ENCODE results near the gene FGD3. TPM values are rescaled to one million over a fixed set of nuclear protein-coding genes. Genes with fewer than 3 reads are reported as not detected.

The FGD3 gene
- total and polyA plus RNA-seq, 2 donors (not counting 1 experiment from before 2014, with no cell fraction given): 130 to 134 TPM

DNA sequence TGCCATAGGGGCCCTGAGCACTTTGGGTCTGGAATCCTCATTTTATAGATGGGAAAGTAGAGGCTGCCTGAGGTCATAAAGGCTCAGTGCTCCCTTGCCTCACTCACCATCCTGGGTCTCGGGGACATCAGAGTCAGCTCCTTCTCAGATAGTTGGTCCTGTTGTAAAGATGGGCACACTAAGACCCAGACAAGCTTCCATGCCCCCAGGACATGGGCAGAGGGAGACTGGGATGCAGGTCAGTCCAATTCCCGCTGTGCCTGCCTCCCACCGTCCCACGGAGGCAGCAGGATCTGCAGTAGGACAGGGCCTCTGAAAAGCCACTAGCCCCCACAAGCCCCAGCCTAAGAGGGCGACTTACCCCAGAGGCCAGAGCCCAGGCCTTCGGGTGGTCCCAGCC lies 92.1 kb downstream of the FGD3 start:
- no peak overlapping the region for H3K27ac ChIP-seq (ENCODE audit: low read length in 2 of 2)
- H3K9ac ChIP-seq (ENCODE audit: low read length): no peak overlapping the region
- no peak overlapping the region for H3K4me2 ChIP-seq (replicated peaks; ENCODE audit: low read depth, low read length, poor library complexity, severe bottlenecking)
- CTCF ChIA-PET: interaction anchor here (1.0 kb wide), 1 partner anchor 25 kb away, joined by 3 read pairs; no protein-coding TSS in a partner anchor
- peaks cover 15 to 34% of the 10 kb centered on the region in 2 donors for H3K4me1 ChIP-seq (ENCODE audit: control insufficient read depth in 2 of 2, insufficient read depth in 2 of 2, low read length in 2 of 2)
- ATAC-seq (ENCODE audit: low read depth) (no peak), DNase-seq (no peak)
- Mint-ChIP-seq H3K4me3 (no peak overlapping the region), H3K4me1 (peaks cover 44% of the 10 kb centered on the region), H3K9me3 (ENCODE audit: insufficient read depth) (no peaks in the 10 kb centered on the region), H3K27me3 (no peaks in the 10 kb centered on the region), H3K27ac (peak overlapping the region; percentile 15)
- no peaks in the 10 kb centered on the region for H3K79me2 ChIP-seq (ENCODE audit: control insufficient read depth, insufficient read depth, low read length)
- no peak for TF ChIP-seq EZH2 (IDR thresholded peaks at IDR 0.05; ENCODE audit: borderline replicate concordance, insufficient read depth, low read depth, low read length, poor library complexity, severe bottlenecking)
- TF ChIP-seq, protein P1, sequence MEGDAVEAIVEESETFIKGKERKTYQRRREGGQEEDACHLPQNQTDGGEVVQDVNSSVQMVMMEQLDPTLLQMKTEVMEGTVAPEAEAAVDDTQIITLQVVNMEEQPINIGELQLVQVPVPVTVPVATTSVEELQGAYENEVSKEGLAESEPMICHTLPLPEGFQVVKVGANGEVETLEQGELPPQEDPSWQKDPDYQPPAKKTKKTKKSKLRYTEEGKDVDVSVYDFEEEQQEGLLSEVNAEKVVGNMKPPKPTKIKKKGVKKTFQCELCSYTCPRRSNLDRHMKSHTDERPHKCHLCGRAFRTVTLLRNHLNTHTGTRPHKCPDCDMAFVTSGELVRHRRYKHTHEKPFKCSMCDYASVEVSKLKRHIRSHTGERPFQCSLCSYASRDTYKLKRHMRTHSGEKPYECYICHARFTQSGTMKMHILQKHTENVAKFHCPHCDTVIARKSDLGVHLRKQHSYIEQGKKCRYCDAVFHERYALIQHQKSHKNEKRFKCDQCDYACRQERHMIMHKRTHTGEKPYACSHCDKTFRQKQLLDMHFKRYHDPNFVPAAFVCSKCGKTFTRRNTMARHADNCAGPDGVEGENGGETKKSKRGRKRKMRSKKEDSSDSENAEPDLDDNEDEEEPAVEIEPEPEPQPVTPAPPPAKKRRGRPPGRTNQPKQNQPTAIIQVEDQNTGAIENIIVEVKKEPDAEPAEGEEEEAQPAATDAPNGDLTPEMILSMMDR (IDR thresholded peaks at IDR 0.05): no peak
- POLR2A ChIA-PET: interaction anchor here (1.0 kb wide), 1 partner anchor 17 kb away, joined by 10 read pairs; no protein-coding TSS in a partner anchor
- no peak overlapping the region for H2AFZ ChIP-seq (ENCODE audit: insufficient read depth, low read depth, low read length, poor library complexity, severe bottlenecking)
- no peak overlapping the region for H3K4me3 ChIP-seq (ENCODE audit: control extremely low read depth in 1 of 5, extremely low read depth in 1 of 5, insufficient read depth in 1 of 5, low read depth in 2 of 5, low read length in 4 of 5)
- WGBS (ENCODE audit: insufficient coverage): 96% methylated on average over 5 of the region's 6 CpGs
- H3K36me3 ChIP-seq (replicated peaks in 1 of 2; ENCODE audit: control extremely low read depth in 1 of 2, control insufficient read depth in 1 of 2, extremely low read depth in 1 of 2, insufficient read depth in 2 of 2, low read length in 1 of 2): peaks cover 0 to 24% of the 10 kb centered on the region in 2 experiments
- peaks cover 0 to 7% (median 0%) of the 10 kb centered on the region in 3 donors for H3K9me3 ChIP-seq (ENCODE audit: control extremely low read depth in 1 of 3, control insufficient read depth in 2 of 3, insufficient read depth in 1 of 3, low read length in 2 of 3)
- intact Hi-C loops (cut with micrococcal nuclease): no loop called here
- H3K27me3 ChIP-seq (replicated peaks in 1 of 4; ENCODE audit: control extremely low read depth in 1 of 4, control insufficient read depth in 3 of 4, insufficient read depth in 4 of 4, low read length in 3 of 4): no peaks in the 10 kb centered on the region
- H4K20me1 ChIP-seq (ENCODE audit: control insufficient read depth, insufficient read depth, low read length, poor library complexity, severe bottlenecking): no peaks in the 10 kb centered on the region

DNA sequence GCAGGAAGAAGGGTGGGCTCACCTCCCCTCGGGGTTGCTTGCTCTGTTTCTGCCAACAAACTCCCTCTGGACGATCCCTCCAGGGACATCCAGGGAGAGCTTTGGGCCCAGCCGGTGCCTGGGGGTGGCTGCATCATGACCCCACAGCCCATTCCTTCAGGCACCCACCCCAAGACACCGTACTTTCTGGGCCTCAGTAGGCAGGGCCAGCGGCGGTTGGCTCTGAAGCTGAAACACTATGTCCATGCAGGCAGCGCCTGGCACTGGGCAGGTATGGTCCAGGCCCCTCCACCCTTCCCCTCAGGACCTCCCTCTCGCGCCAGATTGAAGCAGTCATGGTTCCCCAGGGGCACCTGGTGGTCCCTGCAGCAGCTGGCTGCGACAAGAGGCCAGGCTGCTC lies 92.7 kb downstream of the FGD3 start:
- 84% methylated on average over 9 of the region's 10 CpGs for WGBS (ENCODE audit: insufficient coverage)
- Histone ChIP-seq H3K27ac (ENCODE audit: low read length in 2 of 2) (no peak overlapping the region), H2AFZ (ENCODE audit: insufficient read depth, low read depth, low read length, poor library complexity, severe bottlenecking) (no peak overlapping the region), H4K20me1 (ENCODE audit: control insufficient read depth, insufficient read depth, low read length, poor library complexity, severe bottlenecking) (no peaks in the 10 kb centered on the region), H3K9ac (ENCODE audit: low read length) (no peak overlapping the region), H3K36me3 (replicated peaks in 1 of 2; ENCODE audit: control extremely low read depth in 1 of 2, control insufficient read depth in 1 of 2, extremely low read depth in 1 of 2, insufficient read depth in 2 of 2, low read length in 1 of 2) (peaks cover 0 to 18% of the 10 kb centered on the region in 2 experiments), H3K4me3 (ENCODE audit: control extremely low read depth in 1 of 5, extremely low read depth in 1 of 5, insufficient read depth in 1 of 5, low read depth in 2 of 5, low read length in 4 of 5) (no peak overlapping the region), H3K9me3 (ENCODE audit: control extremely low read depth in 1 of 3, control insufficient read depth in 2 of 3, insufficient read depth in 1 of 3, low read length in 2 of 3) (peaks cover 0 to 7% (median 0%) of the 10 kb centered on the region in 3 donors), H3K27me3 (replicated peaks in 1 of 4; ENCODE audit: control extremely low read depth in 1 of 4, control insufficient read depth in 3 of 4, insufficient read depth in 4 of 4, low read length in 3 of 4) (no peaks in the 10 kb centered on the region), H3K4me2 (replicated peaks; ENCODE audit: low read depth, low read length, poor library complexity, severe bottlenecking) (no peak overlapping the region), H3K4me1 (ENCODE audit: control insufficient read depth in 2 of 2, insufficient read depth in 2 of 2, low read length in 2 of 2) (peaks cover 15 to 34% of the 10 kb centered on the region in 2 donors), H3K79me2 (ENCODE audit: control insufficient read depth, insufficient read depth, low read length) (no peaks in the 10 kb centered on the region)
- ChIA-PET CTCF (no interaction called here), POLR2A (interaction anchor here (1.0 kb wide), 1 partner anchor 17 kb away, joined by 10 read pairs; no protein-coding TSS in a partner anchor)
- ATAC-seq (ENCODE audit: low read depth) (no peak), DNase-seq (no peak)
- intact Hi-C loops (cut with micrococcal nuclease): no loop called here
- Mint-ChIP-seq H3K4me1 (peaks cover 44% of the 10 kb centered on the region), H3K27ac (no peak overlapping the region), H3K9me3 (ENCODE audit: insufficient read depth) (no peaks in the 10 kb centered on the region), H3K27me3 (no peaks in the 10 kb centered on the region), H3K4me3 (no peak overlapping the region)
- no peak for TF ChIP-seq EZH2 (IDR thresholded peaks at IDR 0.05; ENCODE audit: borderline replicate concordance, insufficient read depth, low read depth, low read length, poor library complexity, severe bottlenecking)
- TF ChIP-seq, protein P1 (IDR thresholded peaks at IDR 0.05): no peak

Measured in B cell (primary cell).